HG02943 (cell line): ENCODE data around the gene NUCKS1.

Experiments used
- ATAC-seq: cut with Tn5 transposase; IDR thresholded peaks from one replicate; pipeline ENCODE4 v1.9.1; 2021; ENCODE audit warnings: mild to moderate bottlenecking, low read depth, moderate library complexity; ENCODE audit not compliant: unreplicated experiment

NUCKS1 gene

DNA sequence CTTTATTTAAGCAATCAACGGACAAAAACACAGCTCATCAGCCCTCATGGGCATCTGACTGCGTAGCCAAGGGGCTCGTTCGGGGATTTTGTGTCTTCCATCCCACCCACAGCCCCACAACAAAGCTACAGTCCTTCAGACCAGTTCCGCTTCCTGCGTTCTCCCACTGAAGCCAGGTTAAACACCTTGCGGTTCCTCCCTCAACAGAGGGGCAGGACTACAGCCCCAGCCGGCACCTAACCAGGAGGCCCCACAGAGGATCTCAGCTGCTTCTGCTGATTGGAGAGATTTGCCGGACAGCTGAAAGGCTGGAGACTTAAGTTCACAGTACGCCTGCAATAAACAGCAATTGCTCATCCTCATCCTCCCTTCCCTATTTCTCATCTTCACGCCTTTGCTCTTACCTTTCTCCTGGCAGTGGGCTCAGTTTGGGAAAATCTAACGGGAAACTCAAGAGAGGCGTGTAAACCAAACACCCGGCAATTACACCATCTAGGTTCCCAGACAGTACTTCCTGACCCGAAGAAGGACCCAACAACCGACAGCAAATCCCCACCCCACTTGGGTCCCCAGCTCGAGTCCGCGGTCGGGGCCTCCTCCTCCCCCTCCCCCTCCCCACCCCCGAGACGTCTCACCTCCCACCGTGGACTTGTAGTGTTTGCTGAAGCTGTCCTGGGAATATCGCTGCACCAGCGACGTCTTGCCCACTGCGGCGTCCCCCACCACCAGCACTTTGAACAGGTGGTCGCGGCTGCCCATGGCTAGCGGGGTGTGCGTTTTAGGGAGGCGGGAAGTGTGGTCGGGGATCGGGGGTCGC, 24.4 kb upstream of the NUCKS1 start:
- peak; percentile 14 for ATAC-seq

GRCh38 chr1:205772607-205773032, 22.6 kb upstream of the NUCKS1 start:
- no peak for ATAC-seq

GRCh38 chr1:205770618-205771017, 20.6 kb upstream of the NUCKS1 start:
- ATAC-seq = no peak

DNA sequence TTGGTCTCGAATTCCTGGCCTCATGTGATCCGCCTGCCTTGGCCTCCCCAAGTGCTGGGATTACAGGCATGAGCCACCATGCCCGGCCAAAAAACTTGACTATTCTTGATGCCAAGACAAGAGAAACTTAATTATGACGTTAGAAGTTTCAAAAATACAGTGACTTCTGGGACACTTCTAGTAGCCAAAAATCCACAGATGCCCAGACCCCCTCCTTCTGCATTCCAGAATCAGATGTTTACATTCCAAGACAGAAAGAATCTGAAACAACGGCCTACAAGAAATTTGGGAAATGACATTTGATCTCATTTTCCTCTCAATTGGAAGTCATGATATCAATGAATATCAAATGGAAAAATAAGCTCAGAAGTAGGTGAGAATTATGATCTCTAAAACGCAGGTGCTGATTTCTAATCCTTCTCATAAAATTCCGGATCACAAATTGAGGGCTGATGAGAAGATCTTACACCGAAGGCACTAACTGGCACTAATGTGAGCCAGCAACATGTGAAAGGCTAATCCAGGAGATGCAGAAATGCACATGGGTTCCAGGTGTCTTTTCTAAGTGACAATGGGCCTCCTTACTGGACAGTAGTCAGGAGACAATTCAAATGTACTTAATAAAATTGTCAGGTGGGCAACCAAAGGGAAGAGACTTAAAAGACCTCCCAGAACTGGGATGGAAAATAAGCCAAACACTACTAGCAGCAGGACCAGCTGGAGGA, 19.8 kb upstream of the NUCKS1 start:
- ATAC-seq = no peak

- ATAC-seq = no peak
These were observed 17.3 kb upstream of the NUCKS1 start for GRCh38 chr1:205767248-205767647.

GRCh38 chr1:205766570-205766969, 16.6 kb upstream of the NUCKS1 start:
- no peak for ATAC-seq

- no peak for ATAC-seq
These were observed 16.1 kb upstream of the NUCKS1 start for GRCh38 chr1:205766038-205766437.

DNA sequence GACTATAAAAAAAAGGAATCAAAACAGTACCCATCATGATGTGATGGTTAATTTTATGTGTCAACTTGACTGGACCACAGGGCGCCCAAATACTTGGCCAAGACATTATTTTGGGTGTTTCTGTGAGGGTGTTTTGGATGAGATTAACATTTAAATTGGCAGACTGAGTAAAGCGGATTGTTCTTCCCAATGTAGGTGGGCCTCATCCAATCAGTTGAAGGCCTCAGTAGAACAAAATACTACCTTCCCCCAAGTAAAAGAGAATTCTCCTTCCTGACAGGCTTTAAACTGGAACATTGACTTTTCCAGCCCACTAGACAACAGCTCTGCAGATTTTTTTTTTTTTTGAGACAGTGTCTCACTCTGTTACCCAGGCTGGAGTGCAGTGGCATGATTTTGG, 14.6 kb upstream of the NUCKS1 start:
- no peak for ATAC-seq

GRCh38 chr1:205763980-205764379, 14.0 kb upstream of the NUCKS1 start:
- no peak for ATAC-seq

DNA sequence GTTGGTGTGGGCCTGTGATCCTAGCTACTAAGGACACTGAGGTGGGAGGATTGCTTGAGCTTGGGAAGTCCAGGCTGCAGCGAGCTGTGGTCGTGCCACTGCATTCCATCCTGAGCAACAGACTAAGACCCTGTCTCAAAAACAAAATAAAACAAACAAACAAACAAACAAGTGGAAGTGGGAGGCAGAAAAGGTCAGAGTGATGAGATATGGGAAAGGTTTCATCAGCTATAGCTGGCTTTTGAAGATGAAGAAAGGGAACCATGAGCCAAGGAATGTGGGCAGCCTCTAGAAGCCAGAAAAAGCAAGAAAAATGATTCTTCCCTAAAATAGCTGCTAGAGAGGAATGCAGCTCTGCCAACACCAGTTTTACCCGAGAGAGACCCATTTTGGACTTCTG, 10.6 kb upstream of the NUCKS1 start:
- ATAC-seq = no peak

GRCh38 chr1:205756552-205756951, 6.6 kb upstream of the NUCKS1 start:
- ATAC-seq = no peak

GRCh38 chr1:205754857-205755256, 4.9 kb upstream of the NUCKS1 start:
- no peak for ATAC-seq

GRCh38 chr1:205751036-205751651, 1.2 kb upstream of the NUCKS1 start:
- no peak for ATAC-seq

- ATAC-seq = peak; percentile 78
These were observed 496 bp downstream of the NUCKS1 start for GRCh38 chr1:205749234-205750137.

GRCh38 chr1:205748403-205749233, 1.4 kb downstream of the NUCKS1 start:
- peak; percentile 21 for ATAC-seq

- no peak for ATAC-seq
These were observed 3.1 kb downstream of the NUCKS1 start for GRCh38 chr1:205746757-205747412.

- no peak for ATAC-seq
These were observed 5.6 kb downstream of the NUCKS1 start for GRCh38 chr1:205744403-205744802.

- no peak for ATAC-seq
These were observed 6.0 kb downstream of the NUCKS1 start for GRCh38 chr1:205743977-205744376.

DNA sequence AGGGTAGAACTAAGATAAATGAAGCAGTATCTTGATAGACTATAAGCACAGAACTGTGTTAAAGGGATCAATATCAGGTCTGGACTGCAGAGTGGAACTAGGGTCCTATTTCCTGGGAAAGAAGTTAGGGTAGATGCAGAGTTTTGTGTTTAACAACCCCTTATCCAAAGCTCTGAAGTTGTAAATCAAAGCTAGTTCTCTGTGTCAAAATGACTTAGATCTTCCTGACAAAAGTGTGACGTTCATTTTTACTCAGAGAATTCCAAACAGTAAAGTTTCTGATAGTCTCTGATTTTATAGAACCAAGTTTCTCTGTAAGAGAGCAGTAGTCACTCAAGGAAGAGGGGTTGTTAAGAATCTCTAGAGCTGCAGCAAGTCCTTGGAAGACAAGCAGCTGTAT, 8.3 kb downstream of the NUCKS1 start:
- no peak for ATAC-seq
